SK-N-SH treated with all-trans-retinoic acid at 6 μM for 48 hours (cell line): ENCODE measurements around the gene SORL1-AS1.

Source experiments
- PATZ1 ChIP-seq: fragments of 250-450 bp; sonication (Bioruptor Pico); IDR thresholded peaks from 2 replicates; pipeline ENCODE4 v1.8.0; 2020; ENCODE audit warnings: mild to moderate bottlenecking, moderate library complexity, borderline replicate concordance
- POU6F1 ChIP-seq: fragments of 250-450 bp; sonication (Bioruptor Pico); IDR thresholded peaks from 2 replicates; pipeline ENCODE4 v1.8.0; 2021; ENCODE audit warnings: low read depth, mild to moderate bottlenecking, moderate library complexity, borderline replicate concordance

- TF ChIP-seq PATZ1 (CRISPR knock-in tag) = no peak
- TF ChIP-seq POU6F1 = no peak
Observed at GRCh38 chr11:121474680-121475079, 21.9 kb upstream of the SORL1-AS1 start.
